IPS-NIHi7 (cell line): ENCODE measurements around the gene HYAL4.

ENCODE experiments used
- DNase-seq: peaks from one replicate; pipeline ENCODE4 v3.0.0; 2012; ENCODE audit warnings: mixed read lengths; ENCODE audit errors: extremely low spot score

Gene HYAL4

DNA sequence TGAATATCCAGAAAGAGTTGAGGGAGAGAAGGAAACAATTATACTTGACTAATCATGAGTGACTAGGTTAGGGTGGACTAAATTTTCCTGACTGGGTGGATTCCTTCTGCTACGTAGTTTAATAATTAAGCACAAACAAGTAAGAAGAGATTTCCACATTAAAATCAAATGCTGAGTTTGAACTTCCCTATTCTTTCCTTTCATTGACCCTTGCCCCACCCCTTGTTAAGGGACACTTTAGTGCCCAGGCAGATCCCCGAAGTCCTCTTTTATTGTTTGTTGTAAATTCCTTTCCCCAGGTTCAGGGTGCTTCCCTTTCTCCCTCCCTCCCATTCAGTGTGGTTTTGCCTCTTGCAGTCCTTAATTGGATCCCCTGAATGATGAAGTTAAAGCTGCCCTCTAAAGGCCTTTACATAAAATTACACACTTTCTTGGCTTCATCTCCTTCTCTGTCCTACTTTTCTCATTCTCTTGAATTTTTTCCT, 71.3 kb downstream of the HYAL4 start:
- DNase-seq: peak; percentile 60

DNA sequence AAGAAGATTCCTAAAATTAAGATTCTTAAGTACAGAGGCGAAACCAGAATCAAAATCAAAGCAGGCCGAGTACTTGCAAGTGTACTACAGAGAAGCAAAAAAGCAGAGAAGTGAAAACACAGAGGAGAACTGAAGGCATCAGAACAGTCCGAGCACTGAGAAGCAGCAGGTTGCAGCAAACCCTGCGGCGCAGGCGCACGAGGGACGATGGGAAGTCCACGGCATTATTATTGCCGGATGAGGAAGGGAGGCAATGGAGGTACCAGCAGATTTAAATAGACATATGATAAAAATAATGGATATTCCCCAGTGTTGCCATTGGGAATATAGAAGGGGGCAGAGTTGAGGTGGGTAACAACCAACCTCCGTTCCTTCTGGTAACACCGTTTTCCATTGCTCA, 72.9 kb downstream of the HYAL4 start:
- no peak for DNase-seq

GRCh38 chr7:123918309-123918708, 73.3 kb downstream of the HYAL4 start:
- DNase-seq: no peak

DNA sequence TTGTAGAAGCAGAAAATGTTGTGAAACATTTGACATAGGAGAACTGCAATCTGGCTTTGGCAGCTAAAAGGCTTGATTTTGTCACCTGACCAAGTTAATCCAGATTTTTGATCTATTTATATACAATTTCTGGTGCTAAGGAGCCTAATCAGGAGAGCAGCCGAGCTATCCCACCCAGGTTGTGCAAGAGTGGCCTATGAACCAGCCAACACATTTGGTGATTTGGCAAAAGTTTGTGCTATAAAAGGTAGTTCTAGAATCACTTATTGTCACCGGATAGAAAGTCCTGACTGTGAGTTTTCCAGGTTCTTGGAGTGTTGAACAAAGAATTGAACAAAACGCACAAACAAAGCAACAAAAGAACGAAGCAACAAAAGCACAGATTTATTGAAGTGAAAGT, 78.6 kb downstream of the HYAL4 start:
- DNase-seq: no peak

DNA sequence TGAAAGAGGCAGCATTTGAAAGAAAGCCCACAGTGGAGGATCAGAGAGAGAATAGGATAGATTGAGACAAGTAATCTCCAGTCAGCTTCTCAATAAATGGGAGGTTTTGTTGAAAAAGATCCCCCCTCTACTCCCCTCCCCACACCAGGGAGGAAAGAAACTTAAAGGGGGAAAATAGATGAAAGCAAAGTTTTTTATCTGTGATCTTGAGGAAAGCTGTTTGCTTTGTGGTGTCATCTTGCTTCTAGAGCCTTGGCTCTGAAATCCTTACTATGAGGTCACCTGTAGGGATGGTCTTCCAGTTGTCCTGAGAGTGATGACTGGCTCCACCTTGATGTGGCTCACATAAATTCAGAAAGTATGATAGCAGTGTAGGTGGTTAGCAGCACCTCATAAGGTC, 80.0 kb downstream of the HYAL4 start, which contains the start of gene SPAM1:
SPAM1 (plus strand) TSS at position 301 of the 400 bp plus-strand sequence. CDS start 28,330 bp downstream, outside the sequence.
- no peak for DNase-seq
